IMR-90 (cell line): ENCODE data around the gene DNAJC11. TPM values are rescaled to one million over a fixed set of nuclear protein-coding genes. Genes with fewer than 3 reads are reported as not detected.

Experiments used
- ATAC-seq: fragments of 200-7000 bp; cut with Tn5 transposase; 2 replicates; pipeline ENCODE4 v1.9.1; 2020; ENCODE audit warnings: low read depth, mild to moderate bottlenecking, moderate library complexity
- BruUV-seq: library from RNA; stranded (reverse); fragments of 400-500 nt; replicated peaks from 2 replicates; lab custom pipeline; 2021; lab: Mats Ljungman, UMichigan
- CTCF ChIA-PET: fragments of 300-600 bp; formaldehyde crosslinking; extraction: SDS; loops from one replicate; lab custom pipeline; 2021; ENCODE audit warnings: antibody characterized with exemption; lab: Yijun Ruan, JAX
- POLR2A ChIA-PET: fragments of 300-600 bp; sonication (Branson Sonifier 250); formaldehyde crosslinking; loops from one replicate; lab custom pipeline; 2022; ENCODE audit warnings: antibody characterized with exemption; ENCODE audit not compliant: unreplicated experiment; lab: Charles Lee
- DNase-seq: peaks from one replicate; pipeline ENCODE4 v3.0.0; 2013
- H2AFZ ChIP-seq: replicated peaks from 2 replicates; pipeline ENCODE3; 2013; ENCODE audit warnings: low read length, mild to moderate bottlenecking; ENCODE audit not compliant: poor library complexity
- H2AK5ac ChIP-seq: 2 replicates; pipeline ENCODE4 v1.6.1; 2013; ENCODE audit warnings: low read depth, low read length, inconsistent platforms
- H2AK9ac ChIP-seq: replicated peaks from 2 replicates; pipeline ENCODE3; 2013; ENCODE audit warnings: mild to moderate bottlenecking, low read depth, low read length, moderate library complexity; ENCODE audit not compliant: poor library complexity
- H2BK120ac ChIP-seq: 2 replicates; pipeline ENCODE4 v1.6.1; 2013; ENCODE audit warnings: low read depth, low read length, inconsistent platforms
- H2BK15ac ChIP-seq: 3 replicates; pipeline ENCODE4 v1.6.1; 2013; ENCODE audit warnings: low read depth, low read length, inconsistent platforms
- H2BK20ac ChIP-seq: 2 replicates; pipeline ENCODE4 v1.6.1; 2013; ENCODE audit warnings: low read depth, mild to moderate bottlenecking, inconsistent platforms, low read length, moderate library complexity
- H2BK5ac ChIP-seq: 2 replicates; pipeline ENCODE4 v1.6.1; 2013; ENCODE audit warnings: mild to moderate bottlenecking, low read depth, low read length, inconsistent platforms; ENCODE audit not compliant: poor library complexity, severe bottlenecking
- H3K14ac ChIP-seq: replicated peaks from 2 replicates; pipeline ENCODE4 v1.6.1; 2013; ENCODE audit warnings: low read depth, low read length, inconsistent platforms
- H3K18ac ChIP-seq: 2 replicates; pipeline ENCODE4 v1.6.1; 2013; ENCODE audit warnings: low read depth, low read length, control low read depth
- H3K23ac ChIP-seq: 2 replicates; pipeline ENCODE4 v1.6.1; 2013; ENCODE audit warnings: low read depth, low read length, inconsistent platforms
- H3K27ac ChIP-seq: 2 replicates; pipeline ENCODE4 v1.5.1; 2013; ENCODE audit warnings: mild to moderate bottlenecking, control low read depth, low read length; ENCODE audit not compliant: insufficient read depth
- H3K27me3 ChIP-seq: 2 replicates; pipeline ENCODE4 v1.6.1; 2013; ENCODE audit warnings: low read length; ENCODE audit not compliant: control insufficient read depth, insufficient read depth
- H3K36me3 ChIP-seq: 2 replicates; pipeline ENCODE4 v1.6.1; 2013; ENCODE audit warnings: low read length, mixed read lengths; ENCODE audit not compliant: control insufficient read depth, insufficient read depth
- H3K4ac ChIP-seq: 2 replicates; pipeline ENCODE4 v1.6.1; 2013; ENCODE audit warnings: low read depth, low read length, inconsistent platforms
- H3K4me1 ChIP-seq: 2 replicates; pipeline ENCODE4 v1.6.1; 2013; ENCODE audit warnings: low read length, mixed read lengths; ENCODE audit not compliant: control insufficient read depth, insufficient read depth
- H3K4me2 ChIP-seq: 2 replicates; pipeline ENCODE4 v1.6.1; 2013; ENCODE audit warnings: low read depth, mild to moderate bottlenecking, control low read depth, low read length, moderate library complexity
- H3K4me3 ChIP-seq: 2 replicates; pipeline ENCODE4 v1.5.1; 2013; ENCODE audit warnings: low read depth, mild to moderate bottlenecking, control low read depth, low read length, moderate library complexity; ENCODE audit not compliant: insufficient read depth
- H3K56ac ChIP-seq: 2 replicates; pipeline ENCODE4 v1.6.1; 2013; ENCODE audit warnings: low read length, inconsistent platforms; ENCODE audit not compliant: insufficient read depth; ENCODE audit errors: extremely low read depth
- H3K79me1 ChIP-seq, 2 experiments: 2 replicates each; pipeline ENCODE4 v1.6.1; 2013; ENCODE audit warnings: low read length in 2 of 2, inconsistent platforms in 1 of 2, low read depth in 1 of 2
- H3K9ac ChIP-seq: 2 replicates; pipeline ENCODE4 v1.6.1; 2013; ENCODE audit warnings: low read depth, low read length, control low read depth
- H3K9me1 ChIP-seq: 2 replicates; pipeline ENCODE4 v1.6.1; 2013; ENCODE audit warnings: low read length, inconsistent platforms; ENCODE audit not compliant: insufficient read depth
- H3K9me3 ChIP-seq: 2 replicates; pipeline ENCODE4 v1.6.1; 2013; ENCODE audit warnings: low read length; ENCODE audit not compliant: control insufficient read depth, insufficient read depth
- H4K20me1 ChIP-seq: 2 replicates; pipeline ENCODE4 v1.6.1; 2013; ENCODE audit warnings: low read length, inconsistent platforms; ENCODE audit not compliant: insufficient read depth
- H4K5ac ChIP-seq: 2 replicates; pipeline ENCODE4 v1.6.1; 2013; ENCODE audit warnings: mild to moderate bottlenecking, low read depth, low read length, control low read depth
- H4K8ac ChIP-seq, 2 experiments: 2 replicates each; pipeline ENCODE4 v1.6.1; 2013; ENCODE audit warnings: low read depth in 2 of 2, low read length in 2 of 2, control low read depth in 1 of 2, inconsistent platforms in 1 of 2
- H4K91ac ChIP-seq: 2 replicates; pipeline ENCODE4 v1.6.1; 2013; ENCODE audit warnings: low read depth, low read length, inconsistent platforms; ENCODE audit not compliant: insufficient read depth
- POLR2A ChIP-seq: IDR thresholded peaks from 2 replicates; pipeline ENCODE4 v1.6.1; 2012; ENCODE audit warnings: mild to moderate bottlenecking, low read depth, low read length
- RAD21 ChIP-seq: IDR thresholded peaks from 2 replicates; pipeline ENCODE4 v1.6.1; 2012; ENCODE audit warnings: low read length, improper control_type of control experiment
- RFX5 ChIP-seq: IDR thresholded peaks from 2 replicates; pipeline ENCODE4 v1.8.0; 2012; ENCODE audit warnings: low read depth, mild to moderate bottlenecking, low read length, moderate library complexity
- SMC3 ChIP-seq: fragments of 150-350 bp; IDR thresholded peaks from 2 replicates; pipeline ENCODE4 v1.6.1; 2016; ENCODE audit warnings: low read depth, mild to moderate bottlenecking, antibody characterized with exemption, low read length, moderate library complexity
- WGBS, 2 experiments: methylation state at CpG; one replicate each; pipeline versions ENCODE4 v1.1.5 to v1.1.7; 2013; ENCODE audit warnings: missing lambda C conversion rate in 2 of 2; ENCODE audit not compliant: insufficient read length in 1 of 2; ENCODE audit errors: extremely low coverage in 2 of 2; 5-methylcytosine and 5-hydroxymethylcytosine counted together
- dilution Hi-C: fragments of 300-500 bp; cut with HindIII; formaldehyde crosslinking; loops from one replicate; pipeline ENCODE4 v1.14.3; 2018; ENCODE audit warnings: low sequenced_read_pairs; ENCODE audit not compliant: unreplicated experiment
- in situ Hi-C: fragments of 300-500 bp; cut with MboI; formaldehyde crosslinking; loops from 3 replicates; pipeline ENCODE4 v1.14.3; 2019; ENCODE audit warnings: low sequenced_read_pairs, inconsistent platforms, mixed read lengths
- intact Hi-C: fragments of 100-400 bp; cut with micrococcal nuclease; formaldehyde crosslinking; loops from 2 replicates; pipeline ENCODE4 v1.10.0; 2022
- polyA plus RNA-seq, 3 experiments: library from polyadenylated mRNA; depleted of rRNA; stranded (reverse); fragments of >200 nt; gene quantifications; 2 replicates each; pipeline ENCODE4 v1.2.3, GENCODE V29; 2012; ENCODE audit warnings: low replicate concordance in 1 of 3
- total RNA-seq: library from RNA; depleted of rRNA; stranded (reverse); fragments of >200 nt; gene quantifications from 2 replicates; pipeline ENCODE4 v1.2.3, GENCODE V29; 2012
- TF ChIP-seq, protein P1 (sequence below): conservative IDR thresholded peaks from 2 replicates; pipeline ENCODE4 v1.5.1; 2012; ENCODE audit warnings: mild to moderate bottlenecking, low read depth, low read length, improper control_type of control experiment

DNAJC11 gene
- total and polyA plus RNA-seq, 2 of the 4 experiments (the other 2 are of a cell fraction) = 38.7 to 48.5 TPM

DNA sequence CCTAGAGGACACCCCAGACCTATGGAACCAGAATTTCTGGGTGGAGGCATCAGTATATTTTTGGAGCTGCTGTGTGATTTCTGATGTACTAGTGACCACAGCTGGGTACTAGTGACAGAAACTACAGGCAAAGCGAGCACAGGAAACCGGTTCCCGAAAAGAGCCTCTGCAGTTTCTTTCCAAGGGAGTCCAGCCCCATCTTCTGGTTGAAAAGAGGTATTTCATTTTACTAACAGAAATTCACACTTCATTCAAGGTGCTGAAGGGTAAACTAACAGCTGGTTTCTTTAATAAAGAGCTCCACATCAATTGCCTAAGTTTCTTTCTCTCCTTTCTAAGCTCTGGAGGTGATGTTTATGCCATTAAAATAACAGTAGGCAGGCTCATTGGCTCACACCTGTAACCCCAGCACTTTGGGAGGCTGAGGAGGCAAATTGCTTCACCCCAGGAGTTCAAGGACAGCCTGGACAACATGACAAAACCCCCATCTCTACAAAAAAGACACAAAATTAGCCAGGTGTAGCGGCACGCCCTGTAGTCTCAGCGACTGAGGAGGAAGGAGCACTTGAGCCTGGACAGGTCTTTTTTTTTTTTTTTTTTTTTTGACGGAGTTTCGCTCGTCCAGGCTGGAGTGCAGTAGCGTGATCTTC, 55.0 kb downstream of the DNAJC11 start:
- H3K27me3 ChIP-seq = no peaks in the 10 kb centered on the region
- no peak overlapping the region for H4K5ac ChIP-seq
- peaks cover 0 to 4% of the 10 kb centered on the region in 2 experiments; a peak in 1 of 4 replicates for H3K79me1 ChIP-seq
- no peak overlapping the region for H2BK120ac ChIP-seq
- no peak overlapping the region for H2AK9ac ChIP-seq
- peak; percentile 54 for DNase-seq
- no peak overlapping the region for H4K91ac ChIP-seq
- no peak overlapping the region for H3K4me3 ChIP-seq
- CTCF ChIA-PET = interaction anchor here (0.6 to 1.3 kb wide), 6 partner anchors 10 to 653 kb away, joined by 3 to 4 read pairs (median 4); partner anchors contain the start of gene NOL9
- H3K4ac ChIP-seq = no peak overlapping the region
- peak; percentile 87 for ATAC-seq
- no peak overlapping the region for H3K27ac ChIP-seq
- no peak overlapping the region for H2AFZ ChIP-seq
- no peak overlapping the region for H2BK5ac ChIP-seq
- H3K36me3 ChIP-seq = peaks cover 32% of the 10 kb centered on the region
- no CpG with 5 or more reads among the region's 10 CpGs for WGBS, 2 experiments
- dilution Hi-C loops = no loop called here
- no peak overlapping the region for H3K9ac ChIP-seq
- no peak overlapping the region for H3K18ac ChIP-seq
- no peak overlapping the region for H2AK5ac ChIP-seq
- no peak overlapping the region for H3K4me2 ChIP-seq
- no peak overlapping the region for H2BK20ac ChIP-seq
- no peaks in the 10 kb centered on the region for H3K9me1 ChIP-seq
- no peak overlapping the region for H3K14ac ChIP-seq
- H3K23ac ChIP-seq = no peak overlapping the region
- no peaks in the 10 kb centered on the region for H3K4me1 ChIP-seq
- H4K8ac ChIP-seq = no peak overlapping the region
- POLR2A ChIA-PET = no interaction called here
- in situ Hi-C loops = loop anchor here (10.0 kb wide), 1 partner anchor 152 kb away; the partner anchor contains the start of gene PLEKHG5
- no TSS peak for BruUV-seq
- intact Hi-C loops = loop anchor here (1.0 to 2.0 kb wide), 2 partner anchors 46 to 160 kb away; no protein-coding TSS in a partner anchor
- 0 out of 2 replicates have a peak, but pooled peaks cover 4% of the 10 kb centered on the region for H4K20me1 ChIP-seq
- TF ChIP-seq, protein P1, sequence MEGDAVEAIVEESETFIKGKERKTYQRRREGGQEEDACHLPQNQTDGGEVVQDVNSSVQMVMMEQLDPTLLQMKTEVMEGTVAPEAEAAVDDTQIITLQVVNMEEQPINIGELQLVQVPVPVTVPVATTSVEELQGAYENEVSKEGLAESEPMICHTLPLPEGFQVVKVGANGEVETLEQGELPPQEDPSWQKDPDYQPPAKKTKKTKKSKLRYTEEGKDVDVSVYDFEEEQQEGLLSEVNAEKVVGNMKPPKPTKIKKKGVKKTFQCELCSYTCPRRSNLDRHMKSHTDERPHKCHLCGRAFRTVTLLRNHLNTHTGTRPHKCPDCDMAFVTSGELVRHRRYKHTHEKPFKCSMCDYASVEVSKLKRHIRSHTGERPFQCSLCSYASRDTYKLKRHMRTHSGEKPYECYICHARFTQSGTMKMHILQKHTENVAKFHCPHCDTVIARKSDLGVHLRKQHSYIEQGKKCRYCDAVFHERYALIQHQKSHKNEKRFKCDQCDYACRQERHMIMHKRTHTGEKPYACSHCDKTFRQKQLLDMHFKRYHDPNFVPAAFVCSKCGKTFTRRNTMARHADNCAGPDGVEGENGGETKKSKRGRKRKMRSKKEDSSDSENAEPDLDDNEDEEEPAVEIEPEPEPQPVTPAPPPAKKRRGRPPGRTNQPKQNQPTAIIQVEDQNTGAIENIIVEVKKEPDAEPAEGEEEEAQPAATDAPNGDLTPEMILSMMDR = peak; percentile 69
- no peak for TF ChIP-seq RFX5
- no peak for TF ChIP-seq POLR2A
- TF ChIP-seq SMC3 = peak; percentile 53
- TF ChIP-seq RAD21 = peak; percentile 78
- H3K56ac ChIP-seq = no peak overlapping the region
- H3K9me3 ChIP-seq = no peaks in the 10 kb centered on the region
- H2BK15ac ChIP-seq = no peak overlapping the region
